Measurements from ENCODE around the gene DDHD1. TPM values are rescaled to one million over a fixed set of nuclear protein-coding genes. Genes with fewer than 3 reads are reported as not detected.

The DDHD1 gene
- polyA plus RNA-seq, 2 of the 4 experiments (the other 2 are of a cell fraction) = 6.2 to 12.3 TPM

DNA sequence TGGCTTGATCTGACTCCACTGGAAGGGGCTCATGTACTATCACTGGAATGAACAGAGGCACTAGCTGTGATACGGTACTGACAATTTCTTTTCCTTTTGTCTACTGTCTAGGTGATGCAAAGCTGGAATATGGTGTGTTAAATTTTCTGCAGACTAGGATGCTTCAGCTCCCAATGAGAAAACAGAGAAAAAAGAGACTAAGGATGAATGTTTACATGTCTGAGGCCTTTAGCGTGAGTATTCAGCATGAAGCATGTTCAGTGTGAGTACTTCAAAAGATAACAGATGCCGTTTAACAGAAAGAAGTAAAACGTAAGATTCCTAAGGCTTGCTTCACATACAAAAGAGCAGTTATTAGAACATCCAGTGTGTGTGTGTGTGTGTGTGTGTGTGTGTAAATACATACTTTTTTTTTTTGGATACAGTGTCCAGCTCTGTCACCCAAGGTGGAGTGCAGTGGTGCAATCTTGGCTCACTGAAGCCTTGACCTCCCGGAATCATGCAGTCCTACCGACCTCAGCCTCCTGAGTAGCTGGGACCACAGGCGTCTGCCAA is 110.0 kb downstream of the DDHD1 start:
- Histone ChIP-seq H3K4me1 (no peaks in the 10 kb centered on the region), H3K4me2 (no peak overlapping the region), H3K9me3 (no peaks in the 10 kb centered on the region), H3K4me3 (no peak overlapping the region), H3K27ac (no peak overlapping the region)
- DNase-seq (ENCODE audit: low read depth in 1 of 2, low spot score in 1 of 2) (no peak), FAIRE-seq (no peak), ATAC-seq (no peak)
- WGBS (ENCODE audit: missing lambda C conversion rate) = 95% methylated on average over 7 of the region's 7 CpGs
- ChIA-PET POLR2A (no interaction called here), CTCF (interaction anchor here (4.6 kb wide), 1 partner anchor 12 kb away, joined by 31 read pairs; no protein-coding TSS in a partner anchor)
- no peak for TF ChIP-seq USF2 (IDR thresholded peaks at IDR 0.05)
- TF ChIP-seq MYC (IDR thresholded peaks at IDR 0.05; ENCODE audit: borderline replicate concordance, low read length) = no peak
- TF ChIP-seq RCOR1 (IDR thresholded peaks at IDR 0.05; ENCODE audit: low read depth, low read length) = no peak
- TF ChIP-seq JUN (IDR thresholded peaks at IDR 0.05) = no peak
- TF ChIP-seq ZNF302 (CRISPR knock-in tag; IDR thresholded peaks at IDR 0.05) = no peak
- no peak for TF ChIP-seq REST (IDR thresholded peaks at IDR 0.05)
- TF ChIP-seq CBX8 (IDR thresholded peaks at IDR 0.05) = no peak
- no peak for TF ChIP-seq MAZ (IDR thresholded peaks at IDR 0.05; ENCODE audit: borderline replicate concordance, low read depth, low read length)
- TF ChIP-seq, protein P1, sequence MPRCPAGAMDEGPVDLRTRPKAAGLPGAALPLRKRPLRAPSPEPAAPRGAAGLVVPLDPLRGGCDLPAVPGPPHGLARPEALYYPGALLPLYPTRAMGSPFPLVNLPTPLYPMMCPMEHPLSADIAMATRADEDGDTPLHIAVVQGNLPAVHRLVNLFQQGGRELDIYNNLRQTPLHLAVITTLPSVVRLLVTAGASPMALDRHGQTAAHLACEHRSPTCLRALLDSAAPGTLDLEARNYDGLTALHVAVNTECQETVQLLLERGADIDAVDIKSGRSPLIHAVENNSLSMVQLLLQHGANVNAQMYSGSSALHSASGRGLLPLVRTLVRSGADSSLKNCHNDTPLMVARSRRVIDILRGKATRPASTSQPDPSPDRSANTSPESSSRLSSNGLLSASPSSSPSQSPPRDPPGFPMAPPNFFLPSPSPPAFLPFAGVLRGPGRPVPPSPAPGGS (IDR thresholded peaks at IDR 0.05) = no peak
- no peak for TF ChIP-seq SREBF2 (IDR thresholded peaks at IDR 0.05)
- no peak for TF ChIP-seq HOXB5 (CRISPR knock-in tag; IDR thresholded peaks at IDR 0.05)
- TF ChIP-seq TFCP2L1 (CRISPR knock-in tag; IDR thresholded peaks at IDR 0.05) = no peak
- no peak for TF ChIP-seq ZFP36 (IDR thresholded peaks at IDR 0.05; ENCODE audit: borderline replicate concordance, partially characterized antibody)
- no peak for TF ChIP-seq ESRRA (IDR thresholded peaks at IDR 0.05; ENCODE audit: borderline replicate concordance, low read length)
- TF ChIP-seq BHLHE40 (IDR thresholded peaks at IDR 0.05; ENCODE audit: low read depth, low read length) = no peak
- no peak for TF ChIP-seq FOXS1 (CRISPR knock-in tag; IDR thresholded peaks at IDR 0.05)

GRCh38 chr14:53042480-53042879 is 110.6 kb downstream of the DDHD1 start:
- no peak for DNase-seq (ENCODE audit: low read depth in 1 of 2, low spot score in 1 of 2)
- POLR2A ChIA-PET = no interaction called here
- ATAC-seq = no peak
- no peak for FAIRE-seq
- TF ChIP-seq KDM5A (IDR thresholded peaks at IDR 0.05) (no peak), SMC3 (IDR thresholded peaks at IDR 0.05) (no peak), POLR2AphosphoS2 (conservative IDR thresholded peaks at IDR 0.05; ENCODE audit: low read length) (no peak), GATA3 (IDR thresholded peaks at IDR 0.05; ENCODE audit: borderline replicate concordance) (no peak), RFX5 (IDR thresholded peaks at IDR 0.05) (no peak), HEYL (CRISPR knock-in tag; IDR thresholded peaks at IDR 0.05) (no peak), USF2 (IDR thresholded peaks at IDR 0.05) (no peak), KDM1A (IDR thresholded peaks at IDR 0.05; ENCODE audit: low read depth) (no peak), CBX2 (IDR thresholded peaks at IDR 0.05; ENCODE audit: borderline replicate concordance, low read depth) (no peak), NR3C1 (IDR thresholded peaks at IDR 0.05) (no peak), CHD2 (IDR thresholded peaks at IDR 0.05; ENCODE audit: low read length, partially characterized antibody) (no peak), EHF (CRISPR knock-in tag; IDR thresholded peaks at IDR 0.05) (no peak), PHF8 (IDR thresholded peaks at IDR 0.05; ENCODE audit: borderline replicate concordance, low read depth) (no peak), JUN (IDR thresholded peaks at IDR 0.05) (no peak)
- TF ChIP-seq, protein P2, sequence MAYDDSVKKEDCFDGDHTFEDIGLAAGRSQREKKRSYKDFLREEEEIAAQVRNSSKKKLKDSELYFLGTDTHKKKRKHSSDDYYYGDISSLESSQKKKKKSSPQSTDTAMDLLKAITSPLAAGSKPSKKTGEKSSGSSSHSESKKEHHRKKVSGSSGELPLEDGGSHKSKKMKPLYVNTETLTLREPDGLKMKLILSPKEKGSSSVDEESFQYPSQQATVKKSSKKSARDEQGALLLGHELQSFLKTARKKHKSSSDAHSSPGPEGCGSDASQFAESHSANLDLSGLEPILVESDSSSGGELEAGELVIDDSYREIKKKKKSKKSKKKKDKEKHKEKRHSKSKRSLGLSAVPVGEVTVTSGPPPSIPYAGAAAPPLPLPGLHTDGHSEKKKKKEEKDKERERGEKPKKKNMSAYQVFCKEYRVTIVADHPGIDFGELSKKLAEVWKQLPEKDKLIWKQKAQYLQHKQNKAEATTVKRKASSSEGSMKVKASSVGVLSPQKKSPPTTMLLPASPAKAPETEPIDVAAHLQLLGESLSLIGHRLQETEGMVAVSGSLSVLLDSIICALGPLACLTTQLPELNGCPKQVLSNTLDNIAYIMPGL (CRISPR knock-in tag; IDR thresholded peaks at IDR 0.05; ENCODE audit: borderline replicate concordance) = no peak
- TF ChIP-seq, protein P3, sequence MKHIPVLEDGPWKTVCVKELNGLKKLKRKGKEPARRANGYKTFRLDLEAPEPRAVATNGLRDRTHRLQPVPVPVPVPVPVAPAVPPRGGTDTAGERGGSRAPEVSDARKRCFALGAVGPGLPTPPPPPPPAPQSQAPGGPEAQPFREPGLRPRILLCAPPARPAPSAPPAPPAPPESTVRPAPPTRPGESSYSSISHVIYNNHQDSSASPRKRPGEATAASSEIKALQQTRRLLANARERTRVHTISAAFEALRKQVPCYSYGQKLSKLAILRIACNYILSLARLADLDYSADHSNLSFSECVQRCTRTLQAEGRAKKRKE (CRISPR knock-in tag; IDR thresholded peaks at IDR 0.05; ENCODE audit: low read depth) = no peak
- H3K9me3 ChIP-seq = no peaks in the 10 kb centered on the region
- no peak overlapping the region for H3K27ac ChIP-seq
- 92% methylated on average over 4 of the region's 4 CpGs for WGBS (ENCODE audit: missing lambda C conversion rate)
- H3K4me2 ChIP-seq = no peak overlapping the region
- no peaks in the 10 kb centered on the region for H3K4me1 ChIP-seq
- CTCF ChIA-PET = interaction anchor here (4.6 kb wide), 1 partner anchor 13 kb away, joined by 31 read pairs; no protein-coding TSS in a partner anchor
- H3K4me3 ChIP-seq = no peak overlapping the region

Data from A549 (cell line).